Myocyte (in vitro differentiated cells): ENCODE data around the gene NAIP. TPM values are rescaled to one million over a fixed set of nuclear protein-coding genes. Genes with fewer than 3 reads are reported as not detected.
"Not testable (repeated sequence)": the region's sequence is repeated elsewhere in the genome, so short reads cannot be mapped to it uniquely, and the experiment has no call there.

Source experiments
- DNase-seq: peaks from one replicate; pipeline ENCODE4 v3.0.0-alpha.2; 2012; ENCODE audit warnings: low read depth
- polyA plus RNA-seq: library from polyadenylated mRNA; unstranded; fragments of >200 nt; gene quantifications from one replicate; pipeline ENCODE4 v1.2.1, GENCODE V29; 2012; ENCODE audit warnings: missing spikeins
- total RNA-seq: library from RNA; depleted of rRNA; stranded (reverse); fragments of >200 nt; gene quantifications from 2 replicates; pipeline ENCODE4 v1.2.3, GENCODE V29; 2014

Gene NAIP
- 0.73 and 1.2 TPM in 2 replicates for total RNA-seq
- 2.8 TPM for polyA plus RNA-seq

DNA sequence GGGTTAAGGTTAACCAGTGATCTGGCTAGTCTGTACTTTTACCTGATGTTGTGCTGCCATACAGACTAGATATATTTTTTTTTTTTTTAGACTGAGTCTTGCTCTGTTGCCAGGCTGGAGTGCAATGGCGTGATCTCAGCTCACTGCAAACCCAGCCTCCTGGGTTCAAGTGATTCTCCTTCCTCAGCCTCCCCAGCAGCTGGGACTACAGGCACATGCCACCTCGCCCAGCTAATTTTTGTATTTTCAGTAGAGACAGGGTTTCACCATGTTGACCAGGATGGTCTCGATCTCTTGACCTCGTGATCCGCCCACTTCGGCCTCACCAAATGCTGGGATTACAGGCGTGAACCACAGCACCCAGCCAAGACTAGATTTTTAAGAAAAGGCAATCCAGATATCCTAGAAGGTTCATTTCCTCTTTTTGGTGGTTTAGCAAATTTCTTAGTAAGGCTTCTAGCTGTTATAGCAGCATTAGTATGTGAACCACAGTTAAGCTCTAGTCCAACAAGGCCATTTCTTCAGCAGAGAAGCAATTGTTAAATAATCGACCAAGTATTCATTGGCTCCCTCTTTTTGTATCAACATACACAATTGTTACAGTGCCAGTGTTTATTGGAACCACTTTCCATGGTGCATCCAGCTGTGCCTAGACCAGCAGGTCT lies at the start of gene NAIP:
NAIP (minus strand) TSS at position 51 of the 665 bp plus-strand sequence. CDS start 12,424 bp downstream, outside the sequence.
- not testable (repeated sequence) for DNase-seq

- not testable (repeated sequence) for DNase-seq
Observed at GRCh38 chr5:71067262-71067928, 42.3 kb upstream of the NAIP start, which contains the start of gene GTF2H2. Gene GTF2H2, minus strand, starts transcription at chr5:71067676. Its CDS starts 4,913 bp downstream, at chr5:71062763.

GRCh38 chr5:71061322-71061721 lies 36.2 kb upstream of the NAIP start:
- DNase-seq: not testable (repeated sequence)

- not testable (repeated sequence) for DNase-seq
Observed at GRCh38 chr5:71059426-71059825, 34.3 kb upstream of the NAIP start.

GRCh38 chr5:71044808-71045207 lies 19.7 kb upstream of the NAIP start:
- not testable (repeated sequence) for DNase-seq

- DNase-seq: not testable (repeated sequence)
Observed at GRCh38 chr5:71044128-71044527, 19.0 kb upstream of the NAIP start.

DNA sequence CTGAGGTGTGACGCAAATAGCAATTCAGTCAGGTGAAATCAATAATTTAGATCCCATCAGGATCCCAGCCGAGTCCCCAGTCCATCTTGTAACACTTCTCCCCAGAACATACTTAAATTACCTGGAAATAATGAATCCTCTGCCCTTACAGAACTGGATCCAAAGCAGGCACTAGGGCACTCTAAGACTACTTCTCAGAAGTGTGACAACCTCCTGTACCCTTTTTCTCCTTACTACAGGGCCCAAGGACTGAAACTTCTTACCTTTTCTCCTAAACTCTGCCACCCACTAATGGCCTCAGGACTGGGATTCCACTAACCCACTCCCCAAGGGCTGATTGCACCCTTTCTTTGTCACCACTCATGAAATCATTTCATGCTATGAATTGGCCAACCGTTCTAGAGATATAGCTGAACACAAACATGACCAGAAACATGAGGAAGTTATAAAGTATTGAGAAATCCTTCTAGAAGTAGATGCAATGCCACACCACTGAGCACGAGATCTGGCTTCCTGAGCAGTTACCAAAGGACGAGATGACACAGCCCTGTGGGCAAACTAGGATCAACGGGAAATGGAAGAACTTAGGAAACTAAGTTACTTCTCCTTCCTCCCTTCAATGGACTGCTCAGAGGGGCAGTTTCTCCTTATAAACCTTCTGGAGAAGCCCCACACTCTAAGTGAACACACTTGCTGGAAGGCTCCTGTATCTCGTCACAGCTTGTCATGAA lies 6.1 kb upstream of the NAIP start:
- not testable (repeated sequence) for DNase-seq

GRCh38 chr5:71020643-71021042 lies 4.5 kb downstream of the NAIP start:
- DNase-seq: not testable (repeated sequence)

GRCh38 chr5:71018376-71019005 lies 6.6 kb downstream of the NAIP start:
- DNase-seq: not testable (repeated sequence)

DNA sequence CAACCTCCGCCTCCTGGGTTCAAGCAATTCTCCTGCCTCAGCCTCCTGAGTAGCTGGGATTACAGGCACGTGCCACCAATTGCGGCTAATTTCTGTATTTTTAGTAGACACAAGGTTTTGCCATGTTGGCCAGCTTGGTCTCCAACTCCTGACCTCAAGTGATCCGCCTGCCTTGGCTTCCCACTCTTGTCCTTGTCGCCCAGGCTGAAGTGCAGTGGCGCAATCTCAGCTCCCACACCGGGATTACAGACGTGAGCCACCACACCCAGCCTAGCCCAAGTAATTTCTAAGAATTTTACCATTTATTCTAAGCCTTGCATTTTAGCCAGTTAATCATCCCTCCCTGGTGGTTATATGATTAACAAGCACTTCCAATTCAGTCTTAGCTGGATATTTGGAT lies 11.0 kb downstream of the NAIP start:
- no peak for DNase-seq

DNA sequence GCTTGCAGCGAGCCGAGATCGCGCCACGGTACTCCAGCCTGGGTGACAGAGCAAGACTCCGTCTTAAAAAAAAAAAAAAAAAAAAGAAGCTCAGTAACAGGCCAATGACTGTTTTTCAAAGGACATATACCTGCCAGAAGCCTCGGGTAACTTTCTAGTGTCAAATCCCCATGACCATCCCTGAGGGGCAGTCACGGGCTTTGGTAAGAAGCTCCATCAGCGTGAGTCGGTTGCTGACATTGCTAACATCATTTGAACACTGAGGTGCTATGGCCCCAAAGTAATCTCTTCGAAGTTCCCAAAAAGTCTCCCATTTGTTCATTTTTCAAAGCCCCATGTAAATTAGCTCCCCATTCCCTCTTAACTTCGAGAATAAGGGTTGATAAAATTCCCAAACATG lies 11.6 kb downstream of the NAIP start:
- DNase-seq: no peak

- no peak for DNase-seq
Observed at GRCh38 chr5:71011194-71011792, 13.8 kb downstream of the NAIP start.

DNA sequence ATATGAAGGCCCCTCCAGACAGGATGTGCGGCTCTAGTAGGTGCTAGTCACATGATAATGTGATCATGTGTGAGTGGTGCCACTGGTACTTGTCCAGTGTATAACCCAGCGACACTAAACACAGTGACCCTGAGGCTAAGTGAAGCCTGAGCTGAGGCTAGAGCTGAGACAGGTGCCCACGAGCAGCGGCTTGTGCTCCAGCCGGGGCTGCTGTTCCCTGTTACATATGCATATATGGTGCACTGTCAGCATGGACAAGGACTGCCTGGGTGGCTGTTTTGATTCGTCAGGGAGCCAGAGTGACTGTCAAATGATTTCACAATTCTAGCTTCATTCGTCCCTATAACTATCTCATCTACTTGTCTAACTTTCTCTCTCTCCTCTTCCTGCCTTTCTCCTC lies 18.2 kb downstream of the NAIP start:
- DNase-seq: not testable (repeated sequence)

DNA sequence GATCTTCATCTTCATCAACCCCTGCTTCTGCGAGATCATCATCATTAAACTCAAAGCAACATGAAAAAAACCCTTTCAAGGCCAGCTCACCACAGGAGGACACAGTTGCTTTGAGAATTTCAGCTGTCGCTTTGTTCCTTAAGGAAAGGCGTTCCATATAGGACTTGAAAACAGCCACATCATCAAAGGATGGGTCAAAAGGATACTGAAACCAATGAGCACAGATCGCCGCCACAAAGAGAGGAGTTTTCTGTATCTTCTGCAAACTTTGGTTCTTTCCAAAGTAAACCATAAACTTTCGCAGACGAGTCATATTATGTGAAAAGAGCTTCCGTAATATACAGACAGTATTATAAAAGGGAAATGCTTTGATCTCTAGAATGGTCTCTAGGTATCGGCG lies 40.3 kb downstream of the NAIP start:
- DNase-seq: not testable (repeated sequence)

GRCh38 chr5:70967220-70967619 lies 57.9 kb downstream of the NAIP start:
- DNase-seq: not testable (repeated sequence)

GRCh38 chr5:70964531-70964930 lies 60.6 kb downstream of the NAIP start:
- not testable (repeated sequence) for DNase-seq

DNA sequence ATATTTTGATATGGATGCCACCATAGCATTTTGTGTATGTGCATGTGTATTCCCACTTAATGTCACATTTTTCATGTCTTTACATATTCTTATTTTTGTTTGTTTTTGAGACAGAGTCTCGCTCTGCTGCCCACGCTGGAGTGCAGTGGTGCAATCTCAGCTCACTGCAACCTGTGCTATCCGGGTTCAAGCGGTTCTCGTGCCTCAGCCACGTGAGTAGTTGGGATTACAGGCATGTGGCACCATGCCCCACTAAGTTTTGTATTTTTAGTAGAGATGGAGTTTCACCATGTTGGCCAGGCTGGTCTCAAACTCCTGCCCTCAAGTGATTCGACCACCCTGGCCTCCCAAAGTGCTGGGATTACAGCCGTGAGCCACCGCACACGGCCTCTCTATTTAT lies 72.1 kb downstream of the NAIP start:
- DNase-seq: not testable (repeated sequence)

- DNase-seq: not testable (repeated sequence)
Observed at GRCh38 chr5:70932560-70932959, 92.6 kb downstream of the NAIP start.

- DNase-seq: not testable (repeated sequence)
Observed at GRCh38 chr5:70931709-70932368, 93.3 kb downstream of the NAIP start.

DNA sequence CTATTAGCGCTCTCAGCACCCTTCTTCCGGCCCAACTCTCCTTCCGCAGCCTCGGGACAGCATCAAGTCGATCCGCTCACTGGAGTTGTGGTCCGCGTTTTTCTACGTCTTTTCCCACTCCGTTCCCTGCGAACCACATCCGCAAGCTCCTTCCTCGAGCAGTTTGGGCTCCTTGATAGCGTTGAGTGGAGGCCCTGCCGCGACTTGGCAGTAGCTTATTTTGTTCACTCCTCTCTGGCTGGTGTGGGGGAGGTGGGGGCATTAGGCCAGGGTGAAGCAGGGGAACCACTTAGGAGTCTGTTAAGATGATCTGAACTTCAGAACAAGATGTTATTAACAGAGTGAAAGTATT lies 100.0 kb downstream of the NAIP start:
- DNase-seq: not testable (repeated sequence)
